ENCODE results near the gene COL5A3.
"Not testable (repeated sequence)": the region's sequence is repeated elsewhere in the genome, so short reads cannot be mapped to it uniquely, and the experiment has no call there.

The COL5A3 gene

DNA sequence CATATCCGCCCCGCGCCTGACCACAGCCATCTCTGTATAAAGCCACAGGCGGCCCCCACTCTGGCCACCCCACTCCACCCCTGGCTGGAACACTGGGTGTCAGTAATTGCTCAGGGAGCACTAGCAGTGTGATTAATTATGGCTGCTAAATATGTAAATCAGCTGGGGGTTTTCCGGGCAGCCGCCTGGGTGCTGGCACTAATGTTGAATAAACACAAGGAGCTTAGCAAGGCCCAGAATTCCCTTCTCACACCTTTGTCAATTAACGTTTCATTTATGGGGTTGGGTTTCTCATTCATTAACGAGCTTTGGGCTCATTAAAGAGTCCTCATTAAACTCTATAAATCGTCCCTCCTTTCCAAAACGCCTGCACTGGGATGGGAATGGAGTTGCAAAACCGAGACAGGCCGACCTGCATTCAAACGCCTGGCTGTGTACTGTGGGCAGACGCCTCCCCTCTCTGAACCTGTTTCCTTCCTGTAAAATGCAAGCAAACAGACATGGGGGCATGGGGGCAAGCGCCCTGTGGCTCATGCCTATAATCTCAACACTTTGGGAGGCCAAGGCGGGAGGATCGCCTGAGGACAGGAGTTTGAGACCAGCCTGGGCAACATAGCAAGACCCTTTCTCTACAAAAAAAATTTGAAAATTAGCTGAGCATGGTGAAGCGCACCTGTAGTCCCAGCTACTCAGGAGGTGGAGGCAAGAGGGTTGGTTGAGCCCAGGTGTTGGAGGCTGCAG lies 56.3 kb downstream of the COL5A3 start:
- H3K36me3 ChIP-seq (ENCODE audit: control insufficient read depth in 1 of 2, insufficient read depth in 2 of 2, low read depth in 1 of 2, low read length in 2 of 2) = no peaks in the 10 kb centered on the region
- no peak overlapping the region for H2BK12ac ChIP-seq (ENCODE audit: low read length in 2 of 2)
- 81% methylated on average over 18 of the region's 18 CpGs for WGBS

GRCh38 chr19:9952276-9952675 lies 58.0 kb downstream of the COL5A3 start:
- H3K4me1 ChIP-seq (ENCODE audit: control insufficient read depth, insufficient read depth, low read depth, low read length) = no peaks in the 10 kb centered on the region
- no peak overlapping the region for H3K18ac ChIP-seq (ENCODE audit: low read depth in 1 of 2, low read length in 2 of 2)
- H4K91ac ChIP-seq (ENCODE audit: low read length) = no peak overlapping the region
- no peak overlapping the region for H3K4me3 ChIP-seq (ENCODE audit: insufficient read depth in 1 of 2, low read depth in 1 of 2, low read length in 2 of 2)
- H3K79me1 ChIP-seq (replicated peaks; ENCODE audit: low read length, poor library complexity, severe bottlenecking) = no peaks in the 10 kb centered on the region
- H2AFZ ChIP-seq (ENCODE audit: low read depth, low read length) = no peak overlapping the region
- no peak for DNase-seq
- no peak overlapping the region for H3K27ac ChIP-seq (ENCODE audit: low read length, poor library complexity, severe bottlenecking)
- H3K27me3 ChIP-seq (ENCODE audit: control insufficient read depth in 1 of 2, insufficient read depth in 1 of 2, low read length in 2 of 2) = no peaks in the 10 kb centered on the region
- no peak overlapping the region for H2BK15ac ChIP-seq (ENCODE audit: low read depth, poor library complexity, severe bottlenecking)
- H3K4ac ChIP-seq (ENCODE audit: low read depth in 1 of 2, low read length in 2 of 2) = no peak overlapping the region
- H3K14ac ChIP-seq (ENCODE audit: low read length in 2 of 2) = no peak overlapping the region
- no peak overlapping the region for H3K4me2 ChIP-seq (ENCODE audit: low read length, poor library complexity, severe bottlenecking)
- no peaks in the 10 kb centered on the region for H3K36me3 ChIP-seq (ENCODE audit: control insufficient read depth in 1 of 2, insufficient read depth in 2 of 2, low read depth in 1 of 2, low read length in 2 of 2)
- peak overlapping the region; percentile 30 for H4K8ac ChIP-seq (ENCODE audit: low read length)
- H2AK5ac ChIP-seq (ENCODE audit: low read length, severe bottlenecking) = no peak overlapping the region
- H3K9ac ChIP-seq (ENCODE audit: low read length) = no peak overlapping the region
- H2BK12ac ChIP-seq (ENCODE audit: low read length in 2 of 2) = no peak overlapping the region
- no peak overlapping the region for H3K23ac ChIP-seq (ENCODE audit: low read length in 2 of 2)
- no peak overlapping the region for H2BK5ac ChIP-seq (ENCODE audit: low read depth, low read length, poor library complexity, severe bottlenecking)
- no peak overlapping the region for H2BK120ac ChIP-seq (ENCODE audit: low read depth, low read length)
- no peaks in the 10 kb centered on the region for H3K9me3 ChIP-seq (ENCODE audit: control insufficient read depth, low read length)
- WGBS = 76% methylated on average over 5 of the region's 5 CpGs

More for the DNA sequence above, 56.3 kb downstream of the COL5A3 start:
- Histone ChIP-seq H3K14ac (ENCODE audit: low read length in 2 of 2) (no peak overlapping the region), H3K18ac (ENCODE audit: low read depth in 1 of 2, low read length in 2 of 2) (no peak overlapping the region), H4K8ac (ENCODE audit: low read length) (no peak overlapping the region), H3K4me1 (ENCODE audit: control insufficient read depth, insufficient read depth, low read depth, low read length) (no peaks in the 10 kb centered on the region), H3K4me2 (ENCODE audit: low read length, poor library complexity, severe bottlenecking) (no peak overlapping the region), H3K27me3 (ENCODE audit: control insufficient read depth in 1 of 2, insufficient read depth in 1 of 2, low read length in 2 of 2) (no peaks in the 10 kb centered on the region), H2BK120ac (ENCODE audit: low read depth, low read length) (no peak overlapping the region), H2AK5ac (ENCODE audit: low read length, severe bottlenecking) (no peak overlapping the region), H3K23ac (ENCODE audit: low read length in 2 of 2) (no peak overlapping the region), H3K79me1 (replicated peaks; ENCODE audit: low read length, poor library complexity, severe bottlenecking) (no peaks in the 10 kb centered on the region), H3K27ac (ENCODE audit: low read length, poor library complexity, severe bottlenecking) (no peak overlapping the region), H3K9ac (ENCODE audit: low read length) (no peak overlapping the region), H4K91ac (ENCODE audit: low read length) (no peak overlapping the region), H3K9me3 (ENCODE audit: control insufficient read depth, low read length) (no peaks in the 10 kb centered on the region), H3K4ac (ENCODE audit: low read depth in 1 of 2, low read length in 2 of 2) (no peak overlapping the region), H3K4me3 (ENCODE audit: insufficient read depth in 1 of 2, low read depth in 1 of 2, low read length in 2 of 2) (no peak overlapping the region), H2AFZ (ENCODE audit: low read depth, low read length) (no peak overlapping the region), H2BK5ac (ENCODE audit: low read depth, low read length, poor library complexity, severe bottlenecking) (no peak overlapping the region), H2BK15ac (ENCODE audit: low read depth, poor library complexity, severe bottlenecking) (no peak overlapping the region)
- no peak for DNase-seq

DNA sequence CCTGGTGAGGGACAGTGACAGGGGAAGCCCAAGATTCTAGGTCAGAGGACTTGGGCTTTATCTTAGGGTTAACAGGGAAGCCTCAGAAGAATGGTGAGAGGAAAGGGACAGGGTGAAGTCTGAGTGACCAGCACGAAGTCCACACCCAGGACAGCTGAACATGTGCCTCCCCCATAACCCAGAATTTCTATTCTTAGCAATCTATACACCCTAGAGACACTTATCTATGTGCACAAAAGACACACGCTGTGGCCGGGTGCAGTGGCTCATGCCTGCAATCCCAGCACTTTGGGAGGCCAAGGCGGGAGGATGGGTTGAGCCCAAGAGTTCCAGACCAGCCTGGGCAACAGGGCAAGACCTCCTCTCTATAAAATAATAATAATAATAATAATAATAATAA lies 62.9 kb downstream of the COL5A3 start:
- H3K27ac ChIP-seq (ENCODE audit: low read length, poor library complexity, severe bottlenecking) = no peak overlapping the region
- no peak overlapping the region for H2BK5ac ChIP-seq (ENCODE audit: low read depth, low read length, poor library complexity, severe bottlenecking)
- H3K4me3 ChIP-seq (ENCODE audit: insufficient read depth in 1 of 2, low read depth in 1 of 2, low read length in 2 of 2) = no peak overlapping the region
- no peak overlapping the region for H4K8ac ChIP-seq (ENCODE audit: low read length)
- H3K36me3 ChIP-seq (ENCODE audit: control insufficient read depth in 1 of 2, insufficient read depth in 2 of 2, low read depth in 1 of 2, low read length in 2 of 2) = no peaks in the 10 kb centered on the region
- no peak overlapping the region for H3K14ac ChIP-seq (ENCODE audit: low read length in 2 of 2)
- H2BK15ac ChIP-seq (ENCODE audit: low read depth, poor library complexity, severe bottlenecking) = no peak overlapping the region
- H2AK5ac ChIP-seq (ENCODE audit: low read length, severe bottlenecking) = no peak overlapping the region
- H3K4me2 ChIP-seq (ENCODE audit: low read length, poor library complexity, severe bottlenecking) = no peak overlapping the region
- peaks cover 6% of the 10 kb centered on the region for H3K9me3 ChIP-seq (ENCODE audit: control insufficient read depth, low read length)
- H2BK120ac ChIP-seq (ENCODE audit: low read depth, low read length) = no peak overlapping the region
- WGBS = 64% methylated on average over 3 of the region's 4 CpGs
- no peaks in the 10 kb centered on the region for H3K79me1 ChIP-seq (replicated peaks; ENCODE audit: low read length, poor library complexity, severe bottlenecking)
- no peak overlapping the region for H3K18ac ChIP-seq (ENCODE audit: low read depth in 1 of 2, low read length in 2 of 2)
- no peak overlapping the region for H3K9ac ChIP-seq (ENCODE audit: low read length)
- H4K91ac ChIP-seq (ENCODE audit: low read length) = no peak overlapping the region
- H3K4ac ChIP-seq (ENCODE audit: low read depth in 1 of 2, low read length in 2 of 2) = no peak overlapping the region
- no peak overlapping the region for H3K23ac ChIP-seq (ENCODE audit: low read length in 2 of 2)
- peak overlapping the region in 1 of 2 experiments; percentile 54 for H2BK12ac ChIP-seq (ENCODE audit: low read length in 2 of 2)
- DNase-seq = no peak
- no peaks in the 10 kb centered on the region for H3K27me3 ChIP-seq (ENCODE audit: control insufficient read depth in 1 of 2, insufficient read depth in 1 of 2, low read length in 2 of 2)
- no peak overlapping the region for H2AFZ ChIP-seq (ENCODE audit: low read depth, low read length)
- peaks cover 4% of the 10 kb centered on the region for H3K4me1 ChIP-seq (ENCODE audit: control insufficient read depth, insufficient read depth, low read depth, low read length)

GRCh38 chr19:9946528-9947125 lies 63.7 kb downstream of the COL5A3 start:
- H4K91ac ChIP-seq (ENCODE audit: low read length); H3K36me3 ChIP-seq (ENCODE audit: control insufficient read depth in 1 of 2, insufficient read depth in 2 of 2, low read depth in 1 of 2, low read length in 2 of 2); H3K79me1 ChIP-seq (replicated peaks; ENCODE audit: low read length, poor library complexity, severe bottlenecking); H2BK5ac ChIP-seq (ENCODE audit: low read depth, low read length, poor library complexity, severe bottlenecking); H3K27me3 ChIP-seq (ENCODE audit: control insufficient read depth in 1 of 2, insufficient read depth in 1 of 2, low read length in 2 of 2); H3K14ac ChIP-seq (ENCODE audit: low read length in 2 of 2); H3K23ac ChIP-seq (ENCODE audit: low read length in 2 of 2); H2BK15ac ChIP-seq (ENCODE audit: low read depth, poor library complexity, severe bottlenecking); H3K4me3 ChIP-seq (ENCODE audit: insufficient read depth in 1 of 2, low read depth in 1 of 2, low read length in 2 of 2); H3K4me2 ChIP-seq (ENCODE audit: low read length, poor library complexity, severe bottlenecking); H3K18ac ChIP-seq (ENCODE audit: low read depth in 1 of 2, low read length in 2 of 2); H3K4me1 ChIP-seq (ENCODE audit: control insufficient read depth, insufficient read depth, low read depth, low read length); H4K8ac ChIP-seq (ENCODE audit: low read length); H3K27ac ChIP-seq (ENCODE audit: low read length, poor library complexity, severe bottlenecking); DNase-seq; H2AFZ ChIP-seq (ENCODE audit: low read depth, low read length); H2AK5ac ChIP-seq (ENCODE audit: low read length, severe bottlenecking); H3K4ac ChIP-seq (ENCODE audit: low read depth in 1 of 2, low read length in 2 of 2); H2BK120ac ChIP-seq (ENCODE audit: low read depth, low read length): not testable (repeated sequence)
- H3K9me3 ChIP-seq (ENCODE audit: control insufficient read depth, low read length) = peaks cover 13% of the 10 kb centered on the region
- peak overlapping the region in 1 of 2 experiments; percentile 59 for H2BK12ac ChIP-seq (ENCODE audit: low read length in 2 of 2)
- 86% methylated on average over 6 of the region's 7 CpGs for WGBS
- peak overlapping the region; percentile 56 for H3K9ac ChIP-seq (ENCODE audit: low read length)
